GM12892 (cell line): Measurements from ENCODE around the gene OLFML1.

Source experiments
- POLR2A ChIP-seq: IDR thresholded peaks from 2 replicates; pipeline ENCODE4 v1.6.1; 2011; ENCODE audit warnings: low read depth, low read length, control low read depth
- POLR2AphosphoS5 ChIP-seq: IDR thresholded peaks from 2 replicates; pipeline ENCODE4 v1.6.1; 2011; ENCODE audit warnings: low read depth, low read length, control low read depth

- TF ChIP-seq POLR2AphosphoS5 = no peak
- TF ChIP-seq POLR2A = no peak
These were observed 49.2 kb upstream of the OLFML1 start for GRCh38 chr11:7436146-7436545.
